K562 (cell line): Measurements from ENCODE around the gene RASSF1. TPM values are rescaled to one million over a fixed set of nuclear protein-coding genes. Genes with fewer than 3 reads are reported as not detected.

ENCODE experiments used
- ATAC-seq: fragments of 200-7000 bp; cut with Tn5 transposase; 3 replicates; pipeline ENCODE4 v1.9.1; 2020; ENCODE audit warnings: moderate library complexity
- BruUV-seq: library from RNA; stranded (reverse); fragments of 400-500 nt; replicated peaks from 2 replicates; lab custom pipeline; 2021; lab: Mats Ljungman, UMichigan
- CTCF ChIA-PET: fragments of 300-600 bp; formaldehyde crosslinking; extraction: SDS; loops from one replicate; lab custom pipeline; 2021; ENCODE audit warnings: low intra/inter-chr PET ratio; lab: Yijun Ruan, JAX
- POLR2A ChIA-PET: fragments of 300-600, 350-650 bp; sonication (Branson Sonifier 250); formaldehyde crosslinking; extraction: SDS; loops from one replicate; lab custom pipeline; 2021; ENCODE audit warnings: antibody characterized with exemption, inconsistent platforms; lab: Yijun Ruan, JAX
- DNase-seq, 4 experiments: peaks; one replicate each; pipeline versions ENCODE4 v3.0.0 to v3.0.0-alpha.2; 2011 to 2018; ENCODE audit warnings: low spot score in 3 of 4, mixed read lengths in 3 of 4; ENCODE audit errors: extremely low read depth in 1 of 4
- FAIRE-seq: peaks from 2 replicates; lab custom pipeline; 2011; peaks lifted over from hg19 to GRCh38; lab: Jason Lieb, UNC
- H2AFZ ChIP-seq: 2 replicates; pipeline ENCODE4 v1.6.0; 2011; ENCODE audit warnings: low read depth, low read length, control low read depth, inconsistent platforms
- H3K27ac ChIP-seq: fragments of 200-600 bp; 3 replicates; pipeline ENCODE4 v1.8.0; 2011; ENCODE audit warnings: low read depth, mild to moderate bottlenecking, control low read depth, inconsistent platforms, low read length, moderate library complexity, mixed read lengths; ENCODE audit errors: extremely low read depth
- H3K27me3 ChIP-seq, 2 experiments: fragments of 300-600 bp in 1 of 2; 2 replicates in 1 of 2; 3 replicates in 1 of 2; pipeline versions ENCODE4 v1.6.0 to v1.8.0; 2011; ENCODE audit warnings: inconsistent platforms in 2 of 2, low read length in 2 of 2, mild to moderate bottlenecking in 1 of 2, mixed read lengths in 1 of 2, moderate library complexity in 1 of 2; ENCODE audit not compliant: control insufficient read depth in 2 of 2, insufficient read depth in 2 of 2
- H3K36me3 ChIP-seq: fragments of 300-600 bp; 3 replicates; pipeline ENCODE4 v1.8.0; 2011; ENCODE audit warnings: mild to moderate bottlenecking, low read length, inconsistent platforms; ENCODE audit not compliant: control insufficient read depth, insufficient read depth
- H3K4me1 ChIP-seq, 2 experiments: fragments of 200-600 bp in 1 of 2; replicated peaks in 1 of 2; 2 replicates in 1 of 2; 3 replicates in 1 of 2; pipeline versions ENCODE4 v1.5.1 to v1.8.0; 2011; ENCODE audit warnings: inconsistent platforms in 2 of 2, low read length in 2 of 2, mild to moderate bottlenecking in 1 of 2, mixed read lengths in 1 of 2, moderate library complexity in 1 of 2; ENCODE audit not compliant: control insufficient read depth in 2 of 2, insufficient read depth in 2 of 2
- H3K4me2 ChIP-seq: 2 replicates; pipeline ENCODE4 v1.6.1; 2011; ENCODE audit warnings: low read length, control low read depth, inconsistent platforms, mixed read lengths; ENCODE audit not compliant: insufficient read depth
- H3K4me3 ChIP-seq: fragments of 200-600 bp; sonication (generic), shearing (Covaris generic); 2 replicates; pipeline ENCODE4 v1.5.1; 2016; ENCODE audit warnings: control low read depth, inconsistent platforms
- H3K79me2 ChIP-seq: fragments of 200-600 bp; 3 replicates; pipeline ENCODE4 v1.8.0; 2011; ENCODE audit warnings: low read length, inconsistent platforms; ENCODE audit not compliant: control insufficient read depth, insufficient read depth
- H3K9ac ChIP-seq, 2 experiments: 2 replicates each; pipeline versions ENCODE4 v1.6.0 to v1.6.1; 2011; ENCODE audit warnings: low read depth in 2 of 2, low read length in 2 of 2, control low read depth in 1 of 2, inconsistent platforms in 1 of 2, mild to moderate bottlenecking in 1 of 2, mixed read lengths in 1 of 2; ENCODE audit not compliant: insufficient read depth in 1 of 2
- H3K9me1 ChIP-seq: one replicate; pipeline ENCODE4 v1.6.0; 2011; ENCODE audit warnings: inconsistent platforms, mild to moderate bottlenecking, low read length, moderate library complexity; ENCODE audit not compliant: control insufficient read depth, insufficient read depth
- H3K9me3 ChIP-seq: replicated peaks from 2 replicates; pipeline ENCODE4 v1.5.1; 2011; ENCODE audit warnings: low read depth, low read length, inconsistent platforms; ENCODE audit not compliant: control insufficient read depth, insufficient read depth
- H4K20me1 ChIP-seq: replicated peaks from 2 replicates; pipeline ENCODE4 v1.6.1; 2011; ENCODE audit warnings: low read length, inconsistent platforms, mixed read lengths; ENCODE audit not compliant: control insufficient read depth, insufficient read depth
- CHD1 ChIP-seq: fragments of 200-600 bp; sonication (generic); IDR thresholded peaks from one replicate; pipeline ENCODE4 v1.6.1; 2012; ENCODE audit warnings: mild to moderate bottlenecking, moderate library complexity, low read length, inconsistent platforms
- CHD2 ChIP-seq: IDR thresholded peaks from 2 replicates; pipeline ENCODE4 v1.6.1; 2011; ENCODE audit warnings: low read depth, low read length
- KLF1 ChIP-seq: fragments of 450-650 bp; IDR thresholded peaks from 2 replicates; pipeline ENCODE4 v1.6.1; 2016; ENCODE audit warnings: missing genetic modification characterization, missing compliant biosample characterization
- MAFG ChIP-seq: fragments of 450-650 bp; conservative IDR thresholded peaks from 2 replicates; pipeline ENCODE4 v1.6.1; 2016; ENCODE audit warnings: missing genetic modification characterization, missing compliant biosample characterization
- NBN ChIP-seq: fragments of 450-650 bp; IDR thresholded peaks from 2 replicates; pipeline ENCODE4 v1.6.1; 2016; ENCODE audit warnings: low read depth, mild to moderate bottlenecking
- NFE2L1 ChIP-seq: fragments of 450-650 bp; IDR thresholded peaks from 2 replicates; pipeline ENCODE4 v1.6.1; 2016; ENCODE audit warnings: missing genetic modification characterization, low read depth, mild to moderate bottlenecking, missing compliant biosample characterization, moderate library complexity, borderline replicate concordance
- TAF15 ChIP-seq: fragments of 200-400 bp; formaldehyde crosslinking; IDR thresholded peaks from 2 replicates; pipeline ENCODE4 v1.6.1; 2017; ENCODE audit warnings: mild to moderate bottlenecking, low read depth, low read length, moderate library complexity
- ZBTB12 ChIP-seq: fragments of 250-450 bp; sonication (Bioruptor Pico); IDR thresholded peaks from 2 replicates; pipeline ENCODE4 v1.4.0; 2020
- ZNF449 ChIP-seq: fragments of 250-450 bp; sonication (Bioruptor Pico); IDR thresholded peaks from 2 replicates; pipeline ENCODE4 v1.8.0; 2022; ENCODE audit warnings: moderate library complexity, mild to moderate bottlenecking, inconsistent platforms
- WGBS: fragments of 100-300 bp; shearing (Covaris generic); methylation state at CpG from one replicate; pipeline ENCODE4 v1.1.6; 2016; ENCODE audit warnings: low coverage, mixed read lengths; ENCODE audit not compliant: insufficient coverage; ENCODE audit errors: missing lambda C conversion rate; 5-methylcytosine and 5-hydroxymethylcytosine counted together
- in situ Hi-C: fragments of 300-500 bp; cut with MboI; formaldehyde crosslinking; loops from 4 replicates; pipeline ENCODE4 v1.15.0; 2018; ENCODE audit warnings: inconsistent platforms, mixed read lengths
- intact Hi-C: fragments of 100-400 bp; cut with micrococcal nuclease; formaldehyde crosslinking; loops from 2 replicates; pipeline ENCODE4 v1.14.2; 2022
- polyA plus RNA-seq, 8 experiments: library from polyadenylated mRNA; depleted of rRNA in 4 of 8; stranded (reverse) in 5 of 8; unstranded in 3 of 8; fragments of >200 nt; fragmentation: Nextera tagmentation in 2 of 8; fragmentation: Illumina TruSeq in 1 of 8; extraction: Ambion mirVana in 2 of 8; extraction: Trizol in 1 of 8; gene quantifications; 2 replicates each; pipeline versions ENCODE4 v1.2.1 to v1.2.3, GENCODE V29; 2011 to 2014; ENCODE audit warnings: inconsistent platforms in 1 of 8, missing spikeins in 1 of 8
- total RNA-seq, 7 experiments: library from RNA; depleted of rRNA in 6 of 7; stranded (reverse); fragments of >200 nt in 6 of 7; fragmentation: Illumina TruSeq in 2 of 7; extraction: Trizol in 2 of 7; gene quantifications; 2 replicates each; pipeline versions ENCODE4 v1.2.1 to v1.2.3, GENCODE V29; 2011 to 2021; ENCODE audit warnings: low replicate concordance in 1 of 7

The RASSF1 gene
- total and polyA plus RNA-seq, 9 of the 15 experiments (the other 6 are each of a cell fraction or from before 2014, with no cell fraction given): 3.6 to 57.1 (median 24.6) TPM

GRCh38 chr3:50326182-50326541 lies 14.5 kb downstream of the RASSF1 start:
- WGBS: 85% methylated on average over 6 of the region's 8 CpGs
- ChIA-PET CTCF (no interaction called here), POLR2A (interaction anchor here (0.6 kb wide), 2 partner anchors 11 to 39 kb away, joined by 3 read pairs; no protein-coding TSS in a partner anchor)
- H3K4me3 ChIP-seq: no peak overlapping the region
- no peak overlapping the region for H3K9ac ChIP-seq
- H3K4me2 ChIP-seq: no peak overlapping the region
- H4K20me1 ChIP-seq: 0 out of 2 replicates have a peak, but pooled peaks cover 4% of the 10 kb centered on the region
- H3K36me3 ChIP-seq: peaks cover 46% of the 10 kb centered on the region; the same call in 2 of the 3 replicates
- ATAC-seq: no peak
- BruUV-seq: no TSS peak
- DNase-seq: no peak
- in situ Hi-C loops: no loop called here
- TF ChIP-seq NFE2L1 (tag): no peak
- TF ChIP-seq ZBTB12 (CRISPR knock-in tag): no peak
- no peak for TF ChIP-seq ZNF449
- no peak for TF ChIP-seq NBN
- no peak for TF ChIP-seq TAF15
- no peak for TF ChIP-seq CHD1
- no peak for TF ChIP-seq MAFG (tag)
- no peak for TF ChIP-seq KLF1 (tag)
- no peak for TF ChIP-seq CHD2
- intact Hi-C loops: no loop called here
- no peak overlapping the region for H2AFZ ChIP-seq
- H3K27me3 ChIP-seq: no peaks in the 10 kb centered on the region
- H3K79me2 ChIP-seq: peaks cover 14% of the 10 kb centered on the region
- peaks cover 16 to 40% of the 10 kb centered on the region in 2 experiments; a peak in 4 of 5 replicates for H3K4me1 ChIP-seq
- no peaks in the 10 kb centered on the region for H3K9me1 ChIP-seq
- FAIRE-seq: no peak
- no peak overlapping the region for H3K27ac ChIP-seq
- no peaks in the 10 kb centered on the region for H3K9me3 ChIP-seq
